ENCODE measurements around the gene MYO5C. TPM values are rescaled to one million over a fixed set of nuclear protein-coding genes. Genes with fewer than 3 reads are reported as not detected.

The MYO5C gene
- total RNA-seq, 1 experiment from 2014 or later: 0.43 TPM

- POLR2A ChIA-PET (ENCODE audit: low non-redundant PET): interaction anchor here (0.7 kb wide), 1 partner anchor 48 kb away, joined by 3 read pairs; no protein-coding TSS in a partner anchor
- no TSS peak for BruUV-seq (replicated peaks)
- H3K9me3 ChIP-seq (ENCODE audit: low read depth, low read length, poor library complexity, severe bottlenecking): no peaks in the 10 kb centered on the region
- H3K4me3 ChIP-seq (ENCODE audit: low read depth, low read length, poor library complexity, severe bottlenecking): no peak overlapping the region
- H3K4me1 ChIP-seq (ENCODE audit: insufficient read depth, low read length, poor library complexity, severe bottlenecking): peaks cover 10% of the 10 kb centered on the region
- no peak for DNase-seq (ENCODE audit: low spot score)
- no peaks in the 10 kb centered on the region for H3K36me3 ChIP-seq (ENCODE audit: insufficient read depth, low read length, poor library complexity, severe bottlenecking)
- no peak overlapping the region for H3K27ac ChIP-seq (ENCODE audit: low read depth, low read length, poor library complexity, severe bottlenecking)
- CTCF ChIA-PET: no interaction called here
- intact Hi-C loops (cut with micrococcal nuclease; ENCODE audit: unreplicated experiment): no loop called here
- no peaks in the 10 kb centered on the region for H3K27me3 ChIP-seq (replicated peaks; ENCODE audit: insufficient read depth, low read depth, low read length, poor library complexity)
- no peak for TF ChIP-seq EZH2 (IDR thresholded peaks at IDR 0.05; ENCODE audit: borderline replicate concordance, low read depth, low read length, poor library complexity, severe bottlenecking)
- no peak for TF ChIP-seq CTCF (conservative IDR thresholded peaks at IDR 0.05; ENCODE audit: low read depth, low read length)
Measured at GRCh38 chr15:52162260-52162659, 133.3 kb downstream of the MYO5C start.

- CTCF ChIA-PET: no interaction called here
- Histone ChIP-seq H3K27me3 (replicated peaks; ENCODE audit: insufficient read depth, low read depth, low read length, poor library complexity) (no peaks in the 10 kb centered on the region), H3K4me3 (ENCODE audit: low read depth, low read length, poor library complexity, severe bottlenecking) (no peak overlapping the region), H3K36me3 (ENCODE audit: insufficient read depth, low read length, poor library complexity, severe bottlenecking) (no peaks in the 10 kb centered on the region), H3K27ac (ENCODE audit: low read depth, low read length, poor library complexity, severe bottlenecking) (no peak overlapping the region), H3K9me3 (ENCODE audit: low read depth, low read length, poor library complexity, severe bottlenecking) (no peaks in the 10 kb centered on the region), H3K4me1 (ENCODE audit: insufficient read depth, low read length, poor library complexity, severe bottlenecking) (peaks cover 10% of the 10 kb centered on the region)
- no TSS peak for BruUV-seq (replicated peaks)
- no peak for TF ChIP-seq EZH2 (IDR thresholded peaks at IDR 0.05; ENCODE audit: borderline replicate concordance, low read depth, low read length, poor library complexity, severe bottlenecking)
- TF ChIP-seq CTCF (conservative IDR thresholded peaks at IDR 0.05; ENCODE audit: low read depth, low read length): no peak
- DNase-seq (ENCODE audit: low spot score): no peak
- POLR2A ChIA-PET (ENCODE audit: low non-redundant PET): interaction anchor here (0.7 kb wide), 1 partner anchor 47 kb away, joined by 3 read pairs; no protein-coding TSS in a partner anchor
- intact Hi-C loops (cut with micrococcal nuclease; ENCODE audit: unreplicated experiment): no loop called here
Measured at GRCh38 chr15:52161406-52161966, 134.1 kb downstream of the MYO5C start.

- Histone ChIP-seq H3K4me1 (ENCODE audit: insufficient read depth, low read length, poor library complexity, severe bottlenecking) (peaks cover under 1% of the 10 kb centered on the region), H3K4me3 (ENCODE audit: low read depth, low read length, poor library complexity, severe bottlenecking) (no peak overlapping the region), H3K27me3 (replicated peaks; ENCODE audit: insufficient read depth, low read depth, low read length, poor library complexity) (no peaks in the 10 kb centered on the region), H3K36me3 (ENCODE audit: insufficient read depth, low read length, poor library complexity, severe bottlenecking) (no peaks in the 10 kb centered on the region), H3K27ac (ENCODE audit: low read depth, low read length, poor library complexity, severe bottlenecking) (no peak overlapping the region), H3K9me3 (ENCODE audit: low read depth, low read length, poor library complexity, severe bottlenecking) (no peaks in the 10 kb centered on the region)
- no peak for DNase-seq (ENCODE audit: low spot score)
- CTCF ChIA-PET: no interaction called here
- TF ChIP-seq EZH2 (IDR thresholded peaks at IDR 0.05; ENCODE audit: borderline replicate concordance, low read depth, low read length, poor library complexity, severe bottlenecking): no peak
- TF ChIP-seq CTCF (conservative IDR thresholded peaks at IDR 0.05; ENCODE audit: low read depth, low read length): no peak
- no TSS peak for BruUV-seq (replicated peaks)
- intact Hi-C loops (cut with micrococcal nuclease; ENCODE audit: unreplicated experiment): no loop called here
- POLR2A ChIA-PET (ENCODE audit: low non-redundant PET): no interaction called here
Measured at GRCh38 chr15:52159645-52160044, 136.0 kb downstream of the MYO5C start.

Measured in A673 (cell line).